Thyroid gland (tissue), 4 donors: Measurements from ENCODE around the gene DOCK8. TPM values are rescaled to one million over a fixed set of nuclear protein-coding genes. Genes with fewer than 3 reads are reported as not detected.
A peak's percentile ranks its signal among the peaks of the same experiment; 100 is the strongest.
"Not testable (repeated sequence)": the region's sequence is repeated elsewhere in the genome, so short reads cannot be mapped to it uniquely, and the experiment has no call there.

Source experiments
- DNase-seq, 2 donors: peaks; one replicate each; pipeline ENCODE4 v3.0.0-alpha.2; 2019
- H3K27ac ChIP-seq, 3 donors: fragments of 200-600 bp; sonication (generic); 1 replicate in 2 of 3; 2 replicates in 1 of 3; pipeline ENCODE4 v1.5.1; 2016 to 2019; ENCODE audit warnings: mild to moderate bottlenecking in 1 of 3, moderate library complexity in 1 of 3
- H3K27me3 ChIP-seq: fragments of 200-600 bp; sonication (generic); one replicate; pipeline ENCODE4 v1.5.1; 2019
- H3K36me3 ChIP-seq, 2 donors: fragments of 200-600 bp; sonication (generic); one replicate each; pipeline ENCODE4 v1.5.1; 2016 to 2019
- H3K4me1 ChIP-seq, 2 donors: fragments of 200-600 bp; sonication (generic); one replicate each; pipeline ENCODE4 v1.5.1; 2017 to 2019
- H3K4me3 ChIP-seq, 3 donors: fragments of 200-600 bp; sonication (generic); replicated peaks in 1 of 3; 1 replicate in 2 of 3; 2 replicates in 1 of 3; pipeline ENCODE4 v1.5.1; 2016; ENCODE audit warnings: mild to moderate bottlenecking in 1 of 3
- H3K9me3 ChIP-seq: fragments of 200-600 bp; sonication (generic); one replicate; pipeline ENCODE4 v1.5.1; 2017
- POLR2A ChIP-seq, 2 donors: fragments of 450-650 bp; IDR thresholded peaks; one replicate each; pipeline ENCODE4 v1.6.1; 2017; ENCODE audit warnings: antibody characterized with exemption in 2 of 2, mild to moderate bottlenecking in 2 of 2, moderate library complexity in 1 of 2
- WGBS, 2 donors: methylation state at CpG; one replicate each; pipeline ENCODE4 v1.1.5; 2017; 5-methylcytosine and 5-hydroxymethylcytosine counted together
- intact Hi-C: fragments of 100-400 bp; cut with DNase I; formaldehyde crosslinking; loops from one replicate; pipeline ENCODE4 v1.15.1; 2023
- total RNA-seq, 4 donors: library from RNA; depleted of rRNA; stranded (reverse); fragments of >200 nt; gene quantifications; one replicate each; pipeline ENCODE4 v1.2.3, GENCODE V29; 2016
- TF ChIP-seq, protein P1 (sequence below), 6 experiments: fragments of 200-600 bp in 3 of 6; fragments of 450-650 bp in 3 of 6; sonication (generic) in 3 of 6; IDR thresholded peaks; one replicate each; pipeline ENCODE4 v1.5.1; 2016 to 2019; ENCODE audit warnings: antibody characterized with exemption in 6 of 6, mild to moderate bottlenecking in 2 of 6, inconsistent platforms in 1 of 6, moderate library complexity in 1 of 6

DOCK8 gene
- 10 to 100 TPM; 10.1 to 19.5 (median 16.0) TPM for total RNA-seq

DNA sequence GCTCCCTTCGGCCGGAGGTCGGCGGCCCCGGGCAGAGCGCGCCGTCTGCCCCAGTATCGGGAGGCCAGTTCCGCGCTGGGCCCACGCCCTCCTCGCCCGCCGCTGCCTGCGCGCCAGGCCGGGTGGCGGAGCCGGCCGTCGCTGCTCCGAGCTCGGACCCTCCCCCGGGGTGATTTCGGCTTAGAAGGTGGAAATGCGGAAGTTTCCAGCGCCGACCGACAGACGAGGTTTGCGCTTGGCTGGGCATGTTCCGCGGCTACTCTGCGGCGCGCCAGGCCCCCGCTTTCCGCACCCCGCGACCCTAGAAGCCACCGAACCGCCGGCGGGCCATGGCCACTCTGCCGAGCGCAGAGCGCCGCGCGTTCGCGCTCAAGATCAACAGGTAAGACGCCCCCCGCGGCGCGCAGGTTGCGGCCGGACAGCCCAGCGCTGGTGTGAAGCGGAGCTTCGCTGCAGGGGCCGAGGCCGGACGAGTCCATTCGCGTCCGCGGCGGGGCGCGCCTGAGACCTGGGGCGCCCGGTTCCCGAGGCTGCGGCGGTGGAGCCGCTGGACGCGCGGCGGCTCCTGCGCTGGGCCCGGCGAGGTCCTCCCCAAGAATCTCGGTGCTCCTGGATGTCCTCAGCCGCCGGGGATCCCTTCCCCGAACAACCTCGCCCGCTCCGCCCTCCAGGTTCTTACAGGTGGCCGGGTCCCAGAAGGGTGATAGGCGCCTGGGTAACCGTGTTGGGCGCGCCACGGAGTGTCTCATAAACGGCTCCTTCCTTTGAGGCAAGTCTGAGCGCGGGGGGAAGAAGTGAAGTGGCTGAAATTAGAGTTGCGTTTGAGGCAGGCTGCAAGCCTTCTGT lies at the start of gene DOCK8:
Gene DOCK8 (plus strand): TSS at position 218 of the 846 bp plus-strand sequence. CDS start 112 bp downstream, at position 330.
- intact Hi-C loops, result no loop called here
- no peaks in the 10 kb centered on the region for H3K36me3 ChIP-seq
- H3K27me3 ChIP-seq, result no peaks in the 10 kb centered on the region
- H3K4me1 ChIP-seq, result peaks cover 9 to 13% of the 10 kb centered on the region in 2 donors
- H3K4me3 ChIP-seq, result peak within 1 kb of the TSS; percentile 1 to 79 (median 58)
- TF ChIP-seq, protein P1, sequence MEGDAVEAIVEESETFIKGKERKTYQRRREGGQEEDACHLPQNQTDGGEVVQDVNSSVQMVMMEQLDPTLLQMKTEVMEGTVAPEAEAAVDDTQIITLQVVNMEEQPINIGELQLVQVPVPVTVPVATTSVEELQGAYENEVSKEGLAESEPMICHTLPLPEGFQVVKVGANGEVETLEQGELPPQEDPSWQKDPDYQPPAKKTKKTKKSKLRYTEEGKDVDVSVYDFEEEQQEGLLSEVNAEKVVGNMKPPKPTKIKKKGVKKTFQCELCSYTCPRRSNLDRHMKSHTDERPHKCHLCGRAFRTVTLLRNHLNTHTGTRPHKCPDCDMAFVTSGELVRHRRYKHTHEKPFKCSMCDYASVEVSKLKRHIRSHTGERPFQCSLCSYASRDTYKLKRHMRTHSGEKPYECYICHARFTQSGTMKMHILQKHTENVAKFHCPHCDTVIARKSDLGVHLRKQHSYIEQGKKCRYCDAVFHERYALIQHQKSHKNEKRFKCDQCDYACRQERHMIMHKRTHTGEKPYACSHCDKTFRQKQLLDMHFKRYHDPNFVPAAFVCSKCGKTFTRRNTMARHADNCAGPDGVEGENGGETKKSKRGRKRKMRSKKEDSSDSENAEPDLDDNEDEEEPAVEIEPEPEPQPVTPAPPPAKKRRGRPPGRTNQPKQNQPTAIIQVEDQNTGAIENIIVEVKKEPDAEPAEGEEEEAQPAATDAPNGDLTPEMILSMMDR (IDR thresholded peaks at IDR 0.05), result peak in 4 of 6 experiments; percentile 35 to 63 (median 46)
- peak in 1 of 2 donors; percentile 72 for TF ChIP-seq POLR2A (IDR thresholded peaks at IDR 0.05)
- peak; percentile 71 to 77 for DNase-seq
- H3K27ac ChIP-seq, result peak within 1 kb of the TSS; percentile 37 to 95 (median 77)
- H3K9me3 ChIP-seq, result no peaks in the 10 kb centered on the region
- 0 to 3% methylated on average over 7 to 58 of the region's 103 CpGs for WGBS, 2 donors

- intact Hi-C loops, result not testable (repeated sequence)
- no CpG with 5 or more reads among the region's 3 CpGs for WGBS, 2 donors
Measured at GRCh38 chr9:169757-170156, 44.9 kb upstream of the DOCK8 start.

GRCh38 chr9:178140-178825 lies 36.4 kb upstream of the DOCK8 start:
- H3K36me3 ChIP-seq, H3K9me3 ChIP-seq, H3K27me3 ChIP-seq, H3K4me1 ChIP-seq, intact Hi-C loops, H3K4me3 ChIP-seq, H3K27ac ChIP-seq: not testable (repeated sequence)
- peak; percentile 1 to 6 for DNase-seq
- 3 to 9% methylated on average over 17 of the region's 23 CpGs for WGBS, 2 donors

More at GRCh38 chr9:169757-170156, 44.9 kb upstream of the DOCK8 start:
- H3K4me1 ChIP-seq, H3K4me3 ChIP-seq, DNase-seq, H3K27me3 ChIP-seq, H3K9me3 ChIP-seq, H3K36me3 ChIP-seq, H3K27ac ChIP-seq: not testable (repeated sequence)

DNA sequence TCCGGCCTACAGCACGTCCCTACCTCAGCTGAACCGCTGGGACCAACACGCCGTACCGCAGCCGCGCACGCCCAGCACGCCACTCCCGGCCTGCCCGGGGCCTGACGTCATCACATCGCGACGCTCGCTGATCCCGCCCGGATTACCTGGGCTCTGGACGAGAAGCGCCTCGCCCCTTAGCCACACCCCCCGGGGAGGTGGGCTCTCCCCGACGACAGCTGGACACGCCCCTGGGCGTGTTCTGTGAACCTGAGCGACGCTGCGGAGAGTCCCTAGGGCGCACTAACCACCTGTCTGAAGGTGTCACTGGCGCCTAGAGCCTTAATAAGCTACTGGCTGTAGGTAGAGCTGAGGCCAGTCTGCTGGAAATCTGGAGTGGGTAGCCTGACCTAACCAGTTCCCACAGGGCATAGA lies 35.7 kb upstream of the DOCK8 start, which contains the start of gene ZNG1A:
Gene ZNG1A (minus strand): TSS at position 87 of the 414 bp plus-strand sequence. CDS start 87 bp downstream, outside the sequence.
- not testable (repeated sequence) for H3K27ac ChIP-seq

GRCh38 chr9:199601-200000 lies 15.1 kb upstream of the DOCK8 start:
- H3K9me3 ChIP-seq, H3K4me1 ChIP-seq, H3K4me3 ChIP-seq, H3K36me3 ChIP-seq, intact Hi-C loops, H3K27ac ChIP-seq, H3K27me3 ChIP-seq, DNase-seq: not testable (repeated sequence)
- 47% methylated on average over 1 of the region's 1 CpG; no CpG with 5 or more reads in 1 of the 2 donors for WGBS, 2 donors

More for the DNA sequence above, 35.7 kb upstream of the DOCK8 start, which contains the start of gene ZNG1A:
- H3K4me1 ChIP-seq, intact Hi-C loops, H3K36me3 ChIP-seq, H3K9me3 ChIP-seq, H3K4me3 ChIP-seq, H3K27me3 ChIP-seq: not testable (repeated sequence)
- WGBS, 2 donors, result 0% methylated on average over 1 of the region's 32 CpGs
- peak in 1 of 2 donors; percentile 21 for TF ChIP-seq POLR2A (IDR thresholded peaks at IDR 0.05)
- peak; percentile 85 to 94 for DNase-seq

- no peaks in the 10 kb centered on the region for H3K27me3 ChIP-seq
- no peaks in the 10 kb centered on the region for H3K9me3 ChIP-seq
- no peak overlapping the region for H3K4me3 ChIP-seq
- 90 to 98% methylated on average over 1 of the region's 1 CpG for WGBS, 2 donors
- no peak for DNase-seq
- H3K4me1 ChIP-seq, result peaks cover 0 to under 1% of the 10 kb centered on the region in 2 donors
- intact Hi-C loops, result no loop called here
- TF ChIP-seq POLR2A (IDR thresholded peaks at IDR 0.05), result no peak
- TF ChIP-seq, protein P1 (IDR thresholded peaks at IDR 0.05), result no peak
- H3K36me3 ChIP-seq, result no peaks in the 10 kb centered on the region
- H3K27ac ChIP-seq, result no peak overlapping the region
Measured at GRCh38 chr9:206481-206880, 8.2 kb upstream of the DOCK8 start.
